ENCODE data around the gene TSLP. TPM values are rescaled to one million over a fixed set of nuclear protein-coding genes. Genes with fewer than 3 reads are reported as not detected.

TSLP gene
- total RNA-seq, 1 donor from 2014 or later = 1.7 TPM

GRCh38 chr5:111113678-111114077 lies 42.2 kb downstream of the TSLP start:
- Histone ChIP-seq H3K36me3 (peaks cover 70% of the 10 kb centered on the region), H3K27ac (no peak overlapping the region), H3K4me3 (no peak overlapping the region), H3K27me3 (no peaks in the 10 kb centered on the region), H3K9me3 (no peaks in the 10 kb centered on the region), H3K4me1 (peaks cover 7% of the 10 kb centered on the region)
- intact Hi-C loops (cut with DNase I) = no loop called here
- no peak for TF ChIP-seq CTCF (IDR thresholded peaks at IDR 0.05)
- no peak for DNase-seq
- no peak for ATAC-seq

- Histone ChIP-seq H3K9me3 (no peaks in the 10 kb centered on the region), H3K27me3 (no peaks in the 10 kb centered on the region), H3K27ac (no peak overlapping the region), H3K4me1 (peaks cover 7% of the 10 kb centered on the region), H3K36me3 (peaks cover 70% of the 10 kb centered on the region), H3K4me3 (no peak overlapping the region)
- ATAC-seq = no peak
- DNase-seq = no peak
- TF ChIP-seq CTCF (IDR thresholded peaks at IDR 0.05) = no peak
- intact Hi-C loops (cut with DNase I) = no loop called here
These were observed 43.7 kb downstream of the TSLP start for GRCh38 chr5:111115229-111115628.

GRCh38 chr5:111116550-111116949 lies 45.0 kb downstream of the TSLP start:
- DNase-seq (no peak), ATAC-seq (peak; percentile 84)
- Histone ChIP-seq H3K9me3 (no peaks in the 10 kb centered on the region), H3K27ac (no peak overlapping the region), H3K4me1 (peaks cover 7% of the 10 kb centered on the region), H3K4me3 (no peak overlapping the region), H3K36me3 (peaks cover 70% of the 10 kb centered on the region), H3K27me3 (no peaks in the 10 kb centered on the region)
- no peak for TF ChIP-seq CTCF (IDR thresholded peaks at IDR 0.05)
- intact Hi-C loops (cut with DNase I) = no loop called here

- H3K36me3 ChIP-seq = peaks cover 70% of the 10 kb centered on the region
- intact Hi-C loops (cut with DNase I) = no loop called here
- no peak for ATAC-seq
These were observed 45.6 kb downstream of the TSLP start for GRCh38 chr5:111117136-111117535.

GRCh38 chr5:111119221-111119620 lies 47.7 kb downstream of the TSLP start:
- intact Hi-C loops (cut with DNase I) = no loop called here
- DNase-seq = no peak
- peaks cover 70% of the 10 kb centered on the region for H3K36me3 ChIP-seq
- ATAC-seq = no peak
- TF ChIP-seq CTCF (IDR thresholded peaks at IDR 0.05) = no peak
- H3K9me3 ChIP-seq = no peaks in the 10 kb centered on the region
- H3K27me3 ChIP-seq = no peaks in the 10 kb centered on the region
- no peak overlapping the region for H3K4me3 ChIP-seq
- H3K27ac ChIP-seq = no peak overlapping the region
- peaks cover 7% of the 10 kb centered on the region for H3K4me1 ChIP-seq

More at GRCh38 chr5:111117136-111117535, 45.6 kb downstream of the TSLP start:
- Histone ChIP-seq H3K4me1 (peaks cover 7% of the 10 kb centered on the region), H3K27ac (no peak overlapping the region), H3K4me3 (no peak overlapping the region), H3K9me3 (no peaks in the 10 kb centered on the region), H3K27me3 (no peaks in the 10 kb centered on the region)
- TF ChIP-seq CTCF (IDR thresholded peaks at IDR 0.05) = no peak
- DNase-seq = no peak

DNA sequence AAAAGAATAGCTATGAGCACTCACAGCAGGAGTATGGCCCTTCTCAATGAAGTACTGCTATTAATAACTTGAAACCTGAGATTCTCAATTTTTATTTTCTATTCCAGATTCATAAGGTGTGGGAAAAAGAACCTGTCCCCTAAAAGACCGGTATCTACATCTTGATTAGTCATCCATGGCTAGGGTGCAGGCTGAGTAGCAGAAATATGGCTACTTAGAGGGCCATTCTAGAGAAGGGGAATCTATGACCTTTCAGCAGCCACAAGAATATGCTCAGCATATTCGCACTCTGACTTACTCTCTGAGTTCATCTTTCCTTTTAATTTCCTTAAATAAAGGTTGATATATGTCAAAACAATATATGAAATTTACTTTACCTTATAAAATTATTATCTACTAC lies 48.3 kb downstream of the TSLP start:
- ATAC-seq (no peak), DNase-seq (no peak)
- Histone ChIP-seq H3K4me1 (peaks cover 7% of the 10 kb centered on the region), H3K9me3 (no peaks in the 10 kb centered on the region), H3K4me3 (no peak overlapping the region), H3K36me3 (peaks cover 75% of the 10 kb centered on the region), H3K27ac (no peak overlapping the region), H3K27me3 (no peaks in the 10 kb centered on the region)
- TF ChIP-seq CTCF (IDR thresholded peaks at IDR 0.05) = no peak
- intact Hi-C loops (cut with DNase I) = no loop called here
